ENCODE results near the gene CFAP61. TPM values are rescaled to one million over a fixed set of nuclear protein-coding genes. Genes with fewer than 3 reads are reported as not detected.

Gene CFAP61
- total and polyA plus RNA-seq, 9 of the 15 experiments (the other 6 are each of a cell fraction or from before 2014, with no cell fraction given), result 0.11 TPM; not detected in 8

- TF ChIP-seq MGA (IDR thresholded peaks at IDR 0.05) (no peak), MED1 (CRISPR knock-in tag; IDR thresholded peaks at IDR 0.05; ENCODE audit: borderline replicate concordance) (no peak), ZBTB49 (CRISPR knock-in tag; IDR thresholded peaks at IDR 0.05; ENCODE audit: borderline replicate concordance) (no peak), ESRRB (CRISPR knock-in tag; IDR thresholded peaks at IDR 0.05; ENCODE audit: borderline replicate concordance) (no peak), ZNF124 (CRISPR knock-in tag; IDR thresholded peaks at IDR 0.05) (no peak), MCM5 (IDR thresholded peaks at IDR 0.05; ENCODE audit: low read depth) (no peak)
Measured at GRCh38 chr20:20275636-20276035, 223.3 kb downstream of the CFAP61 start (continued).
